ENCODE measurements around the gene PAPOLB. TPM values are rescaled to one million over a fixed set of nuclear protein-coding genes. Genes with fewer than 3 reads are reported as not detected.

Gene PAPOLB
- total and polyA plus RNA-seq, 2 of the 8 experiments (the other 6 are each of a cell fraction or from before 2014, with no cell fraction given): 0.02 to 0.15 TPM

DNA sequence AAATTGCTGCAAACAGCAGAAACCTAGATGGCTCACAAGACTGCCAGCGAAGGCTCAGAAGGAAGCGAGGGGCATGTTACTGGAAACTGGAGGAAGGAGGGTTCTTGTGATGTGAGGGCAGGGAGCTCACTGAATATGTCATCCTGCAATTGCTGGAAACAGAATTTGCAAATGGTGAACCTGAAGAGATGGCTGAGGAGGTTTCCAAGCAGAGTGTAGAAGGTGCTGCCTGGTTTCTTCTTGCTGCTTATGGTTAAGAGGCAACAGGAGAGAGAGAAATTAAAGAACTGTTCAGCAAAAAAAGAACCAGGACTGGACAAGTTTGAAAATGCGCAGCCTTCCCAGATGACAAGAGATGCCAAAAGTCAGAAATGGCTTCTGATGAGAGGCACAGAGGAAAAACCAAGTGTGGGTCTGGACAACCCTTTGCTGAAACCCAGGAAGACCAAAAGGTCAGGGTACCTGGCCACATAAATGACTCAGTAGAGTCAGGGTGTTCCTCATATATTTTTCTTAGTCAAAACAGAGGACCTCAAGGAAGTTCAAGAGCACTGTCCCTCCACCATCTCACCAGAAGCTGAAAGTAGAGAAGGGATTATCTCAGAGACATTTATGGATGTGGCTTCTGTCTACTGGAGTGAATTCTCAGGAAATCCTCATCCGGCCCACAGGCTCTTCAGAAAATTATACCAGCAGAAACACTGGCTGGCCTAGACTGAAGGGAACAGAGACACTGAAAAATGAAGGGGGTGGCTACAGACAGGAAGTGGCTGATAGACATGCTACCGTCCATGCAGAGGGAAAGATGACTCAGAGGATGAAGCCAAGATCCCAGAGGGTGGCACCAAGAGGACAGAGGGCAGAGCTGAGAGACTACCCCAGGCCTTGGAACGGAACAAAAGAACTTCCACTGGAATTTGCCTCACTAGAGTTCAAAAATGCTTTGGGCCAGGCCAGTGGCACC is 10.1 kb downstream of the PAPOLB start:
- Histone ChIP-seq H3K27ac (ENCODE audit: low read depth, low read length) (no peak overlapping the region), H3K79me1 (ENCODE audit: low read depth, low read length) (no peaks in the 10 kb centered on the region), H4K20me1 (replicated peaks in 1 of 2; ENCODE audit: control insufficient read depth in 1 of 2, insufficient read depth in 2 of 2, low read length in 2 of 2) (no peaks in the 10 kb centered on the region), H3K9me3 (ENCODE audit: insufficient read depth in 2 of 2, low read depth in 1 of 2, low read length in 1 of 2) (peaks cover 3 to 4% of the 10 kb centered on the region in 2 experiments; a peak in 1 of 4 replicates), H4K5ac (ENCODE audit: insufficient read length, low read depth, low read length) (no peak overlapping the region), H3K56ac (replicated peaks; ENCODE audit: insufficient read length, low read depth, low read length) (no peak overlapping the region), H3K18ac (ENCODE audit: extremely low read depth, low read length) (no peak overlapping the region), H3K9ac (replicated peaks in 1 of 4; ENCODE audit: extremely low read depth in 1 of 4, low read depth in 3 of 4, low read length in 3 of 4) (no peak overlapping the region), H3K4ac (replicated peaks; ENCODE audit: insufficient read length, low read depth, low read length) (no peak overlapping the region), H3K36me3 (ENCODE audit: control insufficient read depth in 2 of 4, insufficient read depth in 4 of 4, low read length in 3 of 4) (no peaks in the 10 kb centered on the region), H2BK15ac (ENCODE audit: low read length) (no peak overlapping the region), H2BK5ac (ENCODE audit: low read depth, low read length) (no peak overlapping the region), H3K14ac (ENCODE audit: insufficient read length) (no peak overlapping the region), H2BK12ac (ENCODE audit: low read depth, low read length) (no peak overlapping the region), H3K23ac (ENCODE audit: insufficient read length) (no peak overlapping the region), H3K27me3 (replicated peaks in 1 of 4; ENCODE audit: control insufficient read depth in 3 of 4, extremely low read depth in 1 of 4, insufficient read depth in 3 of 4, low read length in 3 of 4) (no peaks in the 10 kb centered on the region), H3K4me3 (ENCODE audit: extremely low read depth in 1 of 4, insufficient read depth in 2 of 4, low read depth in 3 of 4, low read length in 4 of 4) (no peak overlapping the region), H3K4me1 (replicated peaks in 1 of 4; ENCODE audit: control insufficient read depth in 3 of 4, insufficient read depth in 4 of 4, low read length in 3 of 4) (no peaks in the 10 kb centered on the region), H4K8ac (ENCODE audit: extremely low read depth, insufficient read depth, low read length) (no peak overlapping the region), H3K79me2 (ENCODE audit: control insufficient read depth in 1 of 2, insufficient read depth in 2 of 2, low read length in 2 of 2) (no peaks in the 10 kb centered on the region), H4K91ac (replicated peaks; ENCODE audit: insufficient read length, low read length) (no peak overlapping the region), H3K23me2 (ENCODE audit: low read depth, low read length) (no peaks in the 10 kb centered on the region), H2BK120ac (replicated peaks; ENCODE audit: low read depth, low read length) (no peak overlapping the region), H3K4me2 (ENCODE audit: insufficient read depth in 1 of 2, low read depth in 2 of 2, low read length in 2 of 2) (no peak overlapping the region), H2AK5ac (ENCODE audit: low read depth, low read length) (no peak overlapping the region), H2AFZ (ENCODE audit: low read length) (no peak overlapping the region), H2BK20ac (ENCODE audit: low read length) (no peak overlapping the region)
- TF ChIP-seq EZH2 (IDR thresholded peaks at IDR 0.05; ENCODE audit: low read depth, low read length, severe bottlenecking): no peak
- no peak for TF ChIP-seq POLR2AphosphoS5 (IDR thresholded peaks at IDR 0.05; ENCODE audit: low read depth, low read length)
- no peak for TF ChIP-seq BACH1 (IDR thresholded peaks at IDR 0.05; ENCODE audit: low read length)
- TF ChIP-seq TBP (IDR thresholded peaks at IDR 0.05; ENCODE audit: low read depth, low read length): no peak
- no peak for TF ChIP-seq SIRT6 (IDR thresholded peaks at IDR 0.05; ENCODE audit: low read length)
- no peak for TF ChIP-seq ZNF274 (IDR thresholded peaks at IDR 0.05; ENCODE audit: borderline replicate concordance, extremely low read depth, low read length)
- no peak for TF ChIP-seq CEBPB (IDR thresholded peaks at IDR 0.05; ENCODE audit: low read depth, low read length)
- TF ChIP-seq GTF2F1 (IDR thresholded peaks at IDR 0.05; ENCODE audit: borderline replicate concordance, low read depth, low read length): no peak
- TF ChIP-seq, protein P1, sequence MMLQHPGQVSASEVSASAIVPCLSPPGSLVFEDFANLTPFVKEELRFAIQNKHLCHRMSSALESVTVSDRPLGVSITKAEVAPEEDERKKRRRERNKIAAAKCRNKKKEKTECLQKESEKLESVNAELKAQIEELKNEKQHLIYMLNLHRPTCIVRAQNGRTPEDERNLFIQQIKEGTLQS (IDR thresholded peaks at IDR 0.05; ENCODE audit: insufficient read depth, low read depth, low read length): no peak
- TF ChIP-seq POLR2A (IDR thresholded peaks at IDR 0.05; ENCODE audit: control extremely low read depth in 1 of 2, low read depth in 2 of 2, low read length in 2 of 2): no peak
- ChIA-PET CTCF (ENCODE audit: partially characterized antibody) (no interaction called here), POLR2A (ENCODE audit: partially characterized antibody) (no interaction called here)
- no peak for FAIRE-seq
- no peak for DNase-seq (ENCODE audit: low read depth in 1 of 2, low spot score in 2 of 2)
- 85% methylated on average over 6 of the region's 6 CpGs; no CpG with 5 or more reads in 1 of the 2 experiments for WGBS, 2 experiments (ENCODE audit: extremely low coverage in 1 of 2, insufficient coverage in 1 of 2, insufficient read length in 1 of 2, insufficient replicate concordance in 2 of 2, low coverage in 1 of 2, low lambda C conversion rate in 2 of 2, missing lambda C conversion rate in 1 of 2)

Measured in H1 (cell line).